HG03097 (cell line): Measurements from ENCODE around the gene BAX.

Experiments
- ATAC-seq: cut with Tn5 transposase; IDR thresholded peaks from one replicate; pipeline ENCODE4 v1.9.1; 2021; ENCODE audit not compliant: unreplicated experiment, low FRiP score

BAX gene

DNA sequence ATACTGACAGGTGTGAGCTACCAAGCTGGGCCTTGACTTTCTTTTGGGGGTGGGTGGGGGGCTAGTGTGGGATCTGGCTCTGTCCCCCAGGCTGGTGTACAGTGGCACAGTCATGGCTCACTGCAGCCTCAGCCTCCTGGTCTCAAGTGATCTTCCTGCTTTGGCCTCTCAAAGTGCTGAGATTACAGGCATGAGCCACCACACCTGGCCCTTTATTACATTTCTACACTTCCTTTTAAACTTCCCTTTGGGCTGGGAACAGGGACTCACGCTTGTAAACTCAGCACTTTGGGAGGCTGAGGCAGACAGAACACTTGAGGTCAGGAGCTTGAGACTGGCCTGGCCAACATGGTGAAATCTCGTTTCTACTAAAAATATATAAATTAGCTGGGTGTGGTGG, 22.4 kb downstream of the BAX start:
- ATAC-seq, result no peak

- no peak for ATAC-seq
Measured at GRCh38 chr19:48982280-48982679, 27.6 kb downstream of the BAX start.

GRCh38 chr19:48985711-48986110, 31.0 kb downstream of the BAX start:
- ATAC-seq, result no peak

GRCh38 chr19:48986211-48986610, 31.5 kb downstream of the BAX start:
- no peak for ATAC-seq

- ATAC-seq, result no peak
Measured at GRCh38 chr19:48987323-48987722, 32.6 kb downstream of the BAX start.

DNA sequence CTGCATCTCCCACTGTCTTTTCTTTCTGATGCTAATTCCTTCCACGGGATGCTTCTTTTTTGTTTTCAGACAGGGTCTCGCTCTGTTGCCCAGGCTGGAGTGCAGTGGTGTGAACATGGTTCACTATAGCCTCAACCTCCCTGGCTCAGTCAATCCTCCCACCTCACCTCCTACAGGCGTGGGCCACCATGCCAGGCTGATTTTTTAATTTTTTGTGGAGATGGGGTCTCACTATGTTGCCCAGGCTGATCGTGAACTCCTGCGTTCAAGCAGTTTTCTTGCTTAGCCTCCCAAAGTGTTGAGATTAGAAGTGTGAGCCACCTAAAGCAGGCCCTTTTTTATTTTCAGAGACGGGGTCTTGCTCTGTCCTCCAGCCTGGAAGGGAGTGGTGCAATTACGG, 33.6 kb downstream of the BAX start:
- no peak for ATAC-seq

DNA sequence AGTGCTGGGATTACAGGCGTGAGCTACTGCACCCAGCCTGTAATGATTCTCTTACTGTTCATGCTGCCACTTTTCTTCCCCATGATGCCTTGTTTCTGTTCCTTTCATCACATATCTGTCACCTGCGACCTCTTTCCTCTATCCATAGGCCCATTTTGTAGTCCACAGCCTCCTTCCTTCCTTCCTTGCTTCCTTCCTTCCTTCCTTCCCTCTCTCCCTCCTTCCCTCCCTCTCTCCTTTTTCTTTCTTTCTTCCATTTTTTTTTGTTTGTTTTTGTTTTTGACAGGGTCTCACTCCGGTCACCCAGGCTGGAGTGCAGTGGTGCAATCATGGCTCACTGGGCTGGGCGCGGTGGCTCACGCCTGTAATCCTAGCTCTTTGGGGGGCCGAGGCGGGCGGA, 34.2 kb downstream of the BAX start:
- ATAC-seq, result no peak

DNA sequence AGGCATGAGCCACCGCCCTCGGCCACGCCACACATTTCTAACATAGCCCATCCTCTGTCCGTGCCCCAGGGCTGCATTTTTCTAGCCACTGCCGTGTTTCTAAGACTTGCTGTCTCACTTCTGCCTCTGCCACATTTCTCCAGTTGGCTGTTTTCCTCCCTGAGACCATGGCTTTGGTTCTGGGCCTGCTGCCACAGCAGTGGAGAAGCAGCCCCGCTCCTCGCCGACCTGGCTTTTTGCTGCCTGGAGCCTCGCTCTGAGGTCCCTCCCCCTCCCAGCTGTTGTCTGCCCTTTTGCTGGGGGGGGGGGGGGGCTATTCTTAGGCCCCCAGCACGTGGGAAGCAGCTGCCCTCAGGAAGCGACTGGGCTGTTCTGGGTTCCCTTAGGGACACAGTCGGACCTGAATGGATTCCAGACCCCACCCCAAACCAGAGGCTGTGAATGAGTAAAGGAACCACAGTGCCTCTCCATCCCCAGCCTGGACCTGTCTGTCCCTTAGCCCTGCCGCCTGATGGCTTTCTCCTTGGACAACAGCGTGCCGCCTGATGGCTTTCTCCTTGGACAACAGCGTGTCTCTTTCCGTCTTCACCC, 35.1 kb downstream of the BAX start:
- no peak for ATAC-seq

GRCh38 chr19:48990400-48990799, 35.7 kb downstream of the BAX start:
- ATAC-seq, result no peak

DNA sequence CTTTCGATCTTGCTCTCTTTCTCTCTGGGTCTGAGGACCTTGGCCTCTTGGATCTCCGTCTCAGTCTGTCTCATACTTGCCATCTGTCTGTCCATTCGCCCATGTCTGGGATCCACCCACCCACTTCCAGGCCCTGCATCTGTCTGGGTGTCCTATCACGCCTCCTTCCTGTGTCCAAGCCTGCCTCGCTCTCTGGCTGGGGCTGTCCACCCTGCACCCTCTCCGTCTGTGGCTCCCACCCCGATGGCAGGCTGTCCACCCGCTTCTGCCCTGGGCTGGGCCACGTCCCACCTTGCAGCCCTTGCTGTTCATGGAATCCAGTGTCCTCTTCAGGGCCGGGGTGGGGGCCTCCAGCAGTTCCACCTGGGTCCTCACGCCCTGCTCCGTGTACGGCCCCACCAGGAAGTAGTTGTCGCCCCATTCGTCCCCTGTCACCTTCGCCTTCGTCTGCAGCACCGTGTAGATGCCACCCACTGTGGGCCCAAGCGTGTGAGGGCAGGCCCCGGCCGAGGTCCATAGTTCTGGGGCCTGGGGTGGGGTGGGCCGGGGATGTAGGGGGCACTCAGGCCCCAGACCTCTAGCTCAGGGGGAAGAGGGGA, 36.4 kb downstream of the BAX start:
- no peak for ATAC-seq

GRCh38 chr19:48991873-48992580, 37.4 kb downstream of the BAX start:
- ATAC-seq, result no peak

GRCh38 chr19:48992581-48993174, 38.0 kb downstream of the BAX start:
- no peak for ATAC-seq

GRCh38 chr19:48993175-48994034, 38.7 kb downstream of the BAX start, which contains the start of the genes GYS1 and RUVBL2:
GYS1 (minus strand) TSS chr19:48993309; CDS start chr19:48993112, 197 bp downstream.
RUVBL2 (plus strand) TSS chr19:48993887; CDS start chr19:48993912, 25 bp downstream.
- peak; percentile 85 for ATAC-seq

DNA sequence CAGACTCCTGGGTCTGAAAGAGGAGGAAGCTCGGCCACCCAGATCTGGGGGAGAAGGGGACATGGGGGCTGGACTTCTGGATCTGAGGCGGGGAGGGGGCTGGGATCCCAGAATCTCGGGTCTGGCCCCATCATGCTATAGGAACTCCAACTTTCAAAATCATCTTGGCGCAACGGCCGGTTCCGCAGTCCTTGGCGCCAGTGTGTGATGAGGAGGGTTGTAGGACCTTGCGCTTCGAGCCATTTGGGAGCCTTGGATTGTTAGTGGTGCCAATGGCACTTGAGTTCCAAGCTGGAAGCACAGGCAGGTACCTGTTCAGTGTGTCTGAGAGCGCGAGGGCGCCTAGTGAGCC, 39.3 kb downstream of the BAX start:
- no peak for ATAC-seq

GRCh38 chr19:48997972-48998371, 43.3 kb downstream of the BAX start:
- ATAC-seq, result no peak

DNA sequence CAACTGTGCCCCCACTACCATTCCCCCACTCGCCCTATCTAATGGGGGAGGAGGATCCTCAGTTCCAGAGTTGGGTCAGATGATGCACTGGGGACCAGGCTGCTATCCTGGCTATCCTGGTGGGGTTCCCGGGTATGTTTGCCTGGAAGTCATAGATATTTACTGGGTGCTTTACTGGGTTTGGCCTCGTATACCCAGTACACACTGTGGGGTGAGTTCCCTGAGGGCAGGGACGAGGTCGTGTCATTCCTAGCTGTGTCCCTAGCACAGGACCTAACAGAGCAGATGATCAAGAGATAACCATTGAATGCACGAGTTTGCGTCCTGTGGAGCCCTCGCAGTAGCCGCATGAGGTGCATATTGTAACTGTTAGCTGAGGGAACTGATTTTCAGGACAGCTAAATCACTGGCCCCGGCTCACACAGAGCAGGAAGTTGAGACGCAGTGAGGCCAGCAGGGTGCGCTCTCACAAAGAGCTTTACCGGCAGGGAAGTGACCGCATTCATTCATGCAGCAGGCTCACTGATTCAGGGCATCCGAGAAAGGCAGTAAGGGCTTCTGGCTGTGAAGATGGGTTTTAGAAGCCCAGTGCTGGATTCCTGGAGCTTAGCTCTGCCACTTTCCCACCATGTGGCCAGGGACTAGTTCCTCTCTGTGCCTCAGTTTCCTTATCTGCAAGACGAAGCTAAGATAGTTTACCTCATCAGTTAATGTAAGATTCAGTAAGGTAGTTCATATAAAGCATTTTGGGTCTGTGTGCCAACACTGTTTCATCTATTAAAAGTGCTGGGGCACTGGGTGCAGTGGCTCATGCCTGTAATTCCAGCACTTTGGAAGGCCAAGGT, 45.0 kb downstream of the BAX start:
- no peak for ATAC-seq

GRCh38 chr19:49004133-49004532, 49.5 kb downstream of the BAX start:
- no peak for ATAC-seq

- ATAC-seq, result no peak
Measured at GRCh38 chr19:49004964-49005614, 50.4 kb downstream of the BAX start.

GRCh38 chr19:49006905-49007304, 52.2 kb downstream of the BAX start:
- ATAC-seq, result no peak
